Activated naive CD4-positive, alpha-beta T cell treated with anti-CD3 and anti-CD28 coated beads, Interleukin-2, amount 10 ng/mL, durations not matched to agents 7 days and 5 days (primary cell): Measurements from ENCODE around the gene G2E3.
"Not testable (repeated sequence)": the region's sequence is repeated elsewhere in the genome, so short reads cannot be mapped to it uniquely, and the experiment has no call there.

Experiments
- CTCF ChIA-PET: fragments of 350-600 bp; sonication (Branson Sonifier 250); formaldehyde crosslinking; loops from one replicate; lab custom pipeline; 2021; ENCODE audit warnings: antibody characterized with exemption; lab: Charles Lee
- DNase-seq: peaks from one replicate; pipeline ENCODE4 v3.0.0-alpha.2; 2020
- H3K27ac Mint-ChIP-seq: one replicate; pipeline ENCODE4 v1.8.0; 2021; ENCODE audit warnings: mild to moderate bottlenecking, moderate library complexity, mixed read lengths
- H3K27me3 Mint-ChIP-seq: one replicate; pipeline ENCODE4 v1.8.0; 2021; ENCODE audit warnings: mild to moderate bottlenecking, mixed read lengths
- H3K36me3 Mint-ChIP-seq: one replicate; pipeline ENCODE4 v1.8.0; 2021; ENCODE audit warnings: mixed read lengths
- H3K4me1 Mint-ChIP-seq: one replicate; pipeline ENCODE4 v1.8.0; 2021; ENCODE audit warnings: mixed read lengths
- H3K4me3 Mint-ChIP-seq: one replicate; pipeline ENCODE4 v1.8.0; 2021; ENCODE audit warnings: mild to moderate bottlenecking, moderate library complexity, mixed read lengths
- H3K9me3 Mint-ChIP-seq: one replicate; pipeline ENCODE4 v1.8.0; 2021; ENCODE audit warnings: mixed read lengths

The G2E3 gene

GRCh38 chr14:30603402-30603801, 44.4 kb downstream of the G2E3 start:
- Mint-ChIP-seq H3K27ac (no peak overlapping the region), H3K4me1 (no peaks in the 10 kb centered on the region), H3K9me3 (no peaks in the 10 kb centered on the region), H3K4me3 (no peak overlapping the region), H3K27me3 (no peaks in the 10 kb centered on the region), H3K36me3 (peaks cover 39% of the 10 kb centered on the region)
- CTCF ChIA-PET, result interaction anchor here (0.6 kb wide), 1 partner anchor 28 kb away, joined by 3 read pairs; no protein-coding TSS in a partner anchor
- no peak for DNase-seq

GRCh38 chr14:30604696-30605095, 45.7 kb downstream of the G2E3 start:
- not testable (repeated sequence) for H3K9me3 Mint-ChIP-seq

GRCh38 chr14:30607156-30607780, 48.3 kb downstream of the G2E3 start:
- CTCF ChIA-PET, result no interaction called here
- peaks cover 39% of the 10 kb centered on the region for H3K36me3 Mint-ChIP-seq
- H3K4me1 Mint-ChIP-seq, result no peaks in the 10 kb centered on the region
- no peaks in the 10 kb centered on the region for H3K9me3 Mint-ChIP-seq
- no peak for DNase-seq
- no peak overlapping the region for H3K4me3 Mint-ChIP-seq
- H3K27ac Mint-ChIP-seq, result no peak overlapping the region
- H3K27me3 Mint-ChIP-seq, result no peaks in the 10 kb centered on the region

More at GRCh38 chr14:30604696-30605095, 45.7 kb downstream of the G2E3 start:
- H3K27ac Mint-ChIP-seq, CTCF ChIA-PET, DNase-seq, H3K27me3 Mint-ChIP-seq, H3K4me3 Mint-ChIP-seq, H3K4me1 Mint-ChIP-seq: not testable (repeated sequence)
- H3K36me3 Mint-ChIP-seq, result peaks cover 40% of the 10 kb centered on the region

- H3K27ac Mint-ChIP-seq, result no peak overlapping the region
- H3K9me3 Mint-ChIP-seq, result no peaks in the 10 kb centered on the region
- no peak overlapping the region for H3K4me3 Mint-ChIP-seq
- H3K36me3 Mint-ChIP-seq, result peaks cover 37% of the 10 kb centered on the region
- H3K27me3 Mint-ChIP-seq, result no peaks in the 10 kb centered on the region
- CTCF ChIA-PET, result no interaction called here
- no peak for DNase-seq
- H3K4me1 Mint-ChIP-seq, result no peaks in the 10 kb centered on the region
Observed at GRCh38 chr14:30608533-30609006, 49.6 kb downstream of the G2E3 start.

- Mint-ChIP-seq H3K27me3 (no peaks in the 10 kb centered on the region), H3K9me3 (no peaks in the 10 kb centered on the region), H3K27ac (peak overlapping the region; percentile 4), H3K36me3 (peaks cover 30% of the 10 kb centered on the region), H3K4me3 (no peak overlapping the region), H3K4me1 (no peaks in the 10 kb centered on the region)
- no peak for DNase-seq
- CTCF ChIA-PET, result interaction anchor here (0.8 kb wide), 1 partner anchor 235 kb away, joined by 3 read pairs; no protein-coding TSS in a partner anchor
Observed at GRCh38 chr14:30610787-30611343, 51.9 kb downstream of the G2E3 start.

GRCh38 chr14:30614155-30614554, 55.2 kb downstream of the G2E3 start:
- DNase-seq, result no peak
- H3K9me3 Mint-ChIP-seq, result no peaks in the 10 kb centered on the region
- H3K4me3 Mint-ChIP-seq, result no peak overlapping the region
- CTCF ChIA-PET, result interaction anchor here (0.6 kb wide), 1 partner anchor 413 kb away, joined by 3 read pairs; no protein-coding TSS in a partner anchor
- H3K27me3 Mint-ChIP-seq, result no peaks in the 10 kb centered on the region
- H3K4me1 Mint-ChIP-seq, result no peaks in the 10 kb centered on the region
- H3K36me3 Mint-ChIP-seq, result peaks cover 24% of the 10 kb centered on the region
- no peak overlapping the region for H3K27ac Mint-ChIP-seq

GRCh38 chr14:30620178-30620577, 61.2 kb downstream of the G2E3 start:
- CTCF ChIA-PET, result no interaction called here

GRCh38 chr14:30621354-30621939, 62.5 kb downstream of the G2E3 start:
- H3K4me3 Mint-ChIP-seq, result peak overlapping the region; percentile 80
- H3K27ac Mint-ChIP-seq, result peak overlapping the region; percentile 91
- H3K27me3 Mint-ChIP-seq, result peaks cover 4% of the 10 kb centered on the region
- peaks cover 37% of the 10 kb centered on the region for H3K4me1 Mint-ChIP-seq
- DNase-seq, result peak; percentile 26
- no peaks in the 10 kb centered on the region for H3K9me3 Mint-ChIP-seq
- CTCF ChIA-PET, result interaction anchor here (1.9 kb wide), 1 partner anchor 34 kb away, joined by 7 read pairs; no protein-coding TSS in a partner anchor
- peaks cover 23% of the 10 kb centered on the region for H3K36me3 Mint-ChIP-seq

More at GRCh38 chr14:30620178-30620577, 61.2 kb downstream of the G2E3 start:
- Mint-ChIP-seq H3K4me1 (peaks cover 37% of the 10 kb centered on the region), H3K9me3 (no peaks in the 10 kb centered on the region), H3K27ac (peak overlapping the region; percentile 28), H3K4me3 (peak overlapping the region; percentile 51), H3K27me3 (peaks cover 4% of the 10 kb centered on the region), H3K36me3 (peaks cover 28% of the 10 kb centered on the region)
- no peak for DNase-seq

- Mint-ChIP-seq H3K9me3 (no peaks in the 10 kb centered on the region), H3K4me3 (peak within 1 kb of the TSS; percentile 80), H3K4me1 (peaks cover 39% of the 10 kb centered on the region), H3K27ac (peak within 1 kb of the TSS; percentile 91), H3K27me3 (peaks cover 4% of the 10 kb centered on the region), H3K36me3 (peaks cover 21% of the 10 kb centered on the region)
- CTCF ChIA-PET, result interaction anchor here (0.7 to 1.9 kb wide), 3 partner anchors 33 to 285 kb away, joined by 3 to 7 read pairs (median 3); no protein-coding TSS in a partner anchor
- DNase-seq, result peak; percentile 97
Observed at GRCh38 chr14:30621940-30622830, 63.2 kb downstream of the G2E3 start, which contains the start of gene SCFD1. SCFD1 (plus strand) TSS chr14:30622319; CDS start chr14:30622339, 20 bp downstream.

- DNase-seq, result no peak
- Mint-ChIP-seq H3K36me3 (peaks cover 25% of the 10 kb centered on the region), H3K27ac (no peak overlapping the region), H3K4me3 (peak overlapping the region; percentile 80), H3K27me3 (peaks cover 4% of the 10 kb centered on the region), H3K9me3 (no peaks in the 10 kb centered on the region), H3K4me1 (peaks cover 39% of the 10 kb centered on the region)
- CTCF ChIA-PET, result no interaction called here
Observed at GRCh38 chr14:30623412-30624131, 64.6 kb downstream of the G2E3 start.

GRCh38 chr14:30624132-30624423, 65.1 kb downstream of the G2E3 start:
- Mint-ChIP-seq H3K4me3 (peak overlapping the region; percentile 33), H3K27me3 (peaks cover 4% of the 10 kb centered on the region), H3K27ac (no peak overlapping the region), H3K36me3 (peaks cover 25% of the 10 kb centered on the region), H3K4me1 (peaks cover 39% of the 10 kb centered on the region), H3K9me3 (no peaks in the 10 kb centered on the region)
- CTCF ChIA-PET, result no interaction called here
- no peak for DNase-seq

- Mint-ChIP-seq H3K27me3 (peaks cover 4% of the 10 kb centered on the region), H3K27ac (no peak overlapping the region), H3K36me3 (peaks cover 23% of the 10 kb centered on the region), H3K4me3 (no peak overlapping the region), H3K4me1 (peaks cover 33% of the 10 kb centered on the region), H3K9me3 (no peaks in the 10 kb centered on the region)
- no peak for DNase-seq
- CTCF ChIA-PET, result no interaction called here
Observed at GRCh38 chr14:30625533-30625932, 66.6 kb downstream of the G2E3 start.

- H3K4me3 Mint-ChIP-seq, H3K4me1 Mint-ChIP-seq, H3K27ac Mint-ChIP-seq, H3K9me3 Mint-ChIP-seq, CTCF ChIA-PET, H3K27me3 Mint-ChIP-seq, DNase-seq: not testable (repeated sequence)
- H3K36me3 Mint-ChIP-seq, result peaks cover 24% of the 10 kb centered on the region
Observed at GRCh38 chr14:30629432-30629831, 70.5 kb downstream of the G2E3 start.
